GM18873 (cell line): ENCODE measurements around the gene PRRG3.

Source experiments
- ATAC-seq: cut with Tn5 transposase; IDR thresholded peaks from one replicate; pipeline ENCODE4 v1.9.1; 2021; ENCODE audit warnings: mild to moderate bottlenecking, moderate library complexity, moderate number of reproducible peaks; ENCODE audit not compliant: unreplicated experiment, low FRiP score

The PRRG3 gene

GRCh38 chrX:151741606-151742005 lies 46.3 kb downstream of the PRRG3 start:
- ATAC-seq: no peak

- ATAC-seq: no peak
Measured at GRCh38 chrX:151742311-151742710, 47.1 kb downstream of the PRRG3 start.

GRCh38 chrX:151743651-151744470 lies 48.6 kb downstream of the PRRG3 start:
- ATAC-seq: no peak

DNA sequence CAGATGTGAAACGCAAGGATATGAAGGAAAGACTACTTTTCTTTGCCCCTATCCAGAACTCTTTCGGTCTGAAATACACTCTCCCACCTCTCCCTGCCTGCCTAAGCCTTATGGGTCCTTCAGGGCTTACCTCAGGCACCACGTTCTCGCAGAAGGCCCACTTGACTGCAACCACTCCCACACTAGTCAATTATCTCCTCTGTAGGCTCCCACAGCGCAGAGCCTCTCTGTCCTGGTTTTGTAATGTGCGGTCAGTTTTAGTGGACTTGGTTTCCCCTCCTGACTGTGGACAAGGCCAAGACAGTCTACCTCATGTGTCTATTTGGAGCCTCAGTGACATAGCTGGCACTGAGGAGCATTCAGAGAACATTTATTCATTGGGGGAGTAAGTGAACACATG lies 50.4 kb downstream of the PRRG3 start:
- no peak for ATAC-seq

GRCh38 chrX:151746502-151746901 lies 51.2 kb downstream of the PRRG3 start:
- no peak for ATAC-seq

- ATAC-seq: no peak
Measured at GRCh38 chrX:151750511-151750910, 55.3 kb downstream of the PRRG3 start.

- ATAC-seq: no peak
Measured at GRCh38 chrX:151752847-151753246, 57.6 kb downstream of the PRRG3 start.

GRCh38 chrX:151753313-151754046 lies 58.2 kb downstream of the PRRG3 start:
- ATAC-seq: no peak

GRCh38 chrX:151754047-151754429 lies 58.8 kb downstream of the PRRG3 start:
- ATAC-seq: no peak

DNA sequence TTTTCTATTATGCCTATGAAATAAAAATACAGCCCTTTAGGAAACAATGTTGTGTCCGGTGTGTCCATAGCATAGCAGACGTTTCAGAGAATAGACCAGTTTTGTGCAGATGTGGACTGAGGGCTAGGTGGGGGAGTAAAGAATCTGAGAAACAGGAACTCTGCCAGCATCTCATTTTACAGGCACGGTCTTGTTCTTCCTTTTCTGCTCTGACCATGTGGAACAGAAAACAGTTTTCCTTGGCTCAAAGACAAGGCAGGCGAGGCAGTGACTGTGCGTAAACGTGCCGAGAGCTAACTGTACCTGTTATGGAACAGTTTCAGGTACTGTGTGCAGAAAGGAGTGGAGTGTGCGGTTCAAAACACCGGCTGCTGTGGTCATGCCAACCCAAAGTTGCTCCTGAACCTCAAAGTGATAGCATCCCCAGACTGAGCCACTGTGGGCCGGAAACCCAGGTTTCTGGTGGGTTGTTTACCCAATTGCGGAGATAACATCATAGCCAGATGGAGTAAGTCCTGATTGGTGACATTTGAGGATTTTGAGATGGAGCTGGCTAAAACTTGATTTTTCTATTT lies 59.5 kb downstream of the PRRG3 start:
- no peak for ATAC-seq
